HCT116 (cell line): ENCODE measurements around the gene CCDC40. TPM values are rescaled to one million over a fixed set of nuclear protein-coding genes. Genes with fewer than 3 reads are reported as not detected.
"Not testable (repeated sequence)": the region's sequence is repeated elsewhere in the genome, so short reads cannot be mapped to it uniquely, and the experiment has no call there.

ENCODE experiments used
- ATAC-seq: fragments of 200-7000 bp; cut with Tn5 transposase; 2 replicates; pipeline ENCODE4 v1.9.1; 2020; ENCODE audit warnings: mild to moderate bottlenecking, moderate library complexity
- BruUV-seq: library from RNA; stranded (reverse); fragments of 400-500 nt; replicated peaks from 2 replicates; lab custom pipeline; 2021; lab: Mats Ljungman, UMichigan
- CTCF ChIA-PET: fragments of 300-600 bp; sonication (Branson Sonifier 250); formaldehyde crosslinking; loops from one replicate; lab custom pipeline; 2021; ENCODE audit warnings: antibody characterized with exemption; lab: Charles Lee
- POLR2A ChIA-PET: fragments of 300-600, 350-600 bp; sonication (Branson Sonifier 250); formaldehyde crosslinking; loops from one replicate; lab custom pipeline; 2021; ENCODE audit warnings: antibody characterized with exemption; lab: Charles Lee
- RAD21 ChIA-PET, 2 experiments: fragments of 300-600 bp; sonication (Branson Sonifier 250); formaldehyde crosslinking; loops; one replicate each; lab custom pipeline; 2023; ENCODE audit warnings: low total read pairs in 2 of 2; ENCODE audit not compliant: uncharacterized antibody in 2 of 2, unreplicated experiment in 2 of 2, low non-redundant PET in 1 of 2; lab: Charles Lee
- DNase-seq: peaks from one replicate; pipeline ENCODE4 v3.0.0-alpha.2; 2010; ENCODE audit warnings: low read depth, low spot score
- H2AFZ ChIP-seq: fragments of 200-600 bp; shearing (Covaris generic), sonication (generic); 2 replicates; pipeline ENCODE4 v1.6.1; 2017; ENCODE audit warnings: low read depth, mixed run types, mixed read lengths, antibody characterized with exemption, low read length; ENCODE audit not compliant: poor library complexity, severe bottlenecking
- H3K27ac ChIP-seq: 2 replicates; pipeline ENCODE4 v1.5.1; 2012; ENCODE audit warnings: low read depth, low read length
- H3K27me3 ChIP-seq: fragments of 200-600 bp; sonication (generic); 2 replicates; pipeline ENCODE4 v1.6.1; 2016; ENCODE audit warnings: mixed run types, low read length, mixed read lengths; ENCODE audit not compliant: insufficient read depth
- H3K36me3 ChIP-seq, 2 experiments: fragments of 200-500 bp in 1 of 2; fragments of 200-600 bp in 1 of 2; sonication (Bioruptor generic) in 1 of 2; sonication (generic) in 1 of 2; 2 replicates each; pipeline versions ENCODE4 v1.5.1 to v1.6.1; 2014 to 2016; ENCODE audit warnings: low read length in 2 of 2, inconsistent platforms in 1 of 2, mixed read lengths in 1 of 2, mixed run types in 1 of 2; ENCODE audit not compliant: insufficient read depth in 2 of 2, control insufficient read depth in 1 of 2
- H3K4me1 ChIP-seq, 2 experiments: fragments of 200-600 bp in 1 of 2; sonication (generic) in 1 of 2; 2 replicates each; pipeline versions ENCODE4 v1.5.1 to v1.6.1; 2012 to 2017; ENCODE audit warnings: low read length in 2 of 2, inconsistent platforms in 1 of 2, mild to moderate bottlenecking in 1 of 2, mixed read lengths in 1 of 2, mixed run types in 1 of 2, moderate library complexity in 1 of 2; ENCODE audit not compliant: insufficient read depth in 2 of 2, control insufficient read depth in 1 of 2
- H3K4me2 ChIP-seq: fragments of 200-600 bp; sonication (generic); 2 replicates; pipeline ENCODE4 v1.6.1; 2017; ENCODE audit warnings: mixed run types, low read length, mixed read lengths
- H3K4me3 ChIP-seq, 2 experiments: fragments of 200-600 bp in 1 of 2; sonication (generic) in 1 of 2; replicated peaks in 1 of 2; 2 replicates each; pipeline ENCODE4 v1.5.1; 2011 to 2016; ENCODE audit warnings: low read length in 2 of 2, control low read depth in 1 of 2, low read depth in 1 of 2, mild to moderate bottlenecking in 1 of 2, mixed read lengths in 1 of 2, mixed run types in 1 of 2
- H3K79me2 ChIP-seq: fragments of 200-600 bp; sonication (generic); 2 replicates; pipeline ENCODE4 v1.6.1; 2017; ENCODE audit warnings: mild to moderate bottlenecking, mixed run types, low read length, moderate library complexity, mixed read lengths; ENCODE audit not compliant: insufficient read depth
- H3K9ac ChIP-seq: fragments of 200-600 bp; sonication (generic); 2 replicates; pipeline ENCODE4 v1.6.1; 2016; ENCODE audit warnings: low read length, mixed read lengths
- H3K9me2 ChIP-seq: fragments of 200-600 bp; sonication (generic), shearing (Covaris generic); 2 replicates; pipeline ENCODE4 v1.6.1; 2017; ENCODE audit warnings: mixed run types, mild to moderate bottlenecking, moderate library complexity; ENCODE audit not compliant: insufficient read depth
- H3K9me3 ChIP-seq, 2 experiments: fragments of 200-500 bp in 1 of 2; fragments of 200-600 bp in 1 of 2; sonication (Bioruptor generic) in 1 of 2; sonication (generic) in 1 of 2; 2 replicates each; pipeline ENCODE4 v1.6.1; 2014 to 2017; ENCODE audit warnings: low read length in 2 of 2, mixed read lengths in 2 of 2, inconsistent platforms in 1 of 2, low read depth in 1 of 2, mild to moderate bottlenecking in 1 of 2, mixed run types in 1 of 2, moderate library complexity in 1 of 2; ENCODE audit not compliant: control insufficient read depth in 1 of 2, insufficient read depth in 1 of 2
- H4K20me1 ChIP-seq: fragments of 200-600 bp; sonication (generic), shearing (Covaris generic); 2 replicates; pipeline ENCODE4 v1.6.1; 2017; ENCODE audit warnings: mixed run types, mild to moderate bottlenecking, moderate library complexity; ENCODE audit not compliant: insufficient read depth
- CBX3 ChIP-seq: IDR thresholded peaks from 2 replicates; pipeline ENCODE4 v1.6.1; 2012; ENCODE audit warnings: low read depth
- CTCF ChIP-seq, 3 experiments: fragments of 200-600 bp in 1 of 3; sonication (generic) in 1 of 3; IDR thresholded peaks in 2 of 3; conservative IDR thresholded peaks in 1 of 3; 2 replicates each; pipeline ENCODE4 v1.5.1; 2012 to 2017; ENCODE audit warnings: low read depth in 2 of 3, low read length in 2 of 3, antibody characterized with exemption in 1 of 3, borderline replicate concordance in 1 of 3, control low read depth in 1 of 3, mild to moderate bottlenecking in 1 of 3, mixed read lengths in 1 of 3, mixed run types in 1 of 3, moderate library complexity in 1 of 3; ENCODE audit not compliant: insufficient read depth in 1 of 3
- MAX ChIP-seq: IDR thresholded peaks from 2 replicates; pipeline ENCODE4 v1.6.1; 2012
- SIN3A ChIP-seq: IDR thresholded peaks from 2 replicates; pipeline ENCODE4 v1.6.1; 2012; ENCODE audit warnings: low read depth
- SRF ChIP-seq: IDR thresholded peaks from 2 replicates; pipeline ENCODE4 v1.6.1; 2012; ENCODE audit warnings: low read depth
- TCF7L2 ChIP-seq: IDR thresholded peaks from 2 replicates; pipeline ENCODE4 v1.7.0; 2011; ENCODE audit warnings: borderline replicate concordance, inconsistent platforms; ENCODE audit not compliant: insufficient read depth, insufficient read length; ENCODE audit errors: extremely low read depth
- intact Hi-C: fragments of 100-400 bp; cut with micrococcal nuclease; formaldehyde crosslinking; loops from 2 replicates; pipeline ENCODE4 v1.10.0; 2022
- total RNA-seq: library from RNA; stranded (reverse); gene quantifications from one replicate; pipeline ENCODE4 v1.2.1, GENCODE V29; 2021; ENCODE audit not compliant: unreplicated experiment

CCDC40 gene
- total RNA-seq, 1 experiment from 2014 or later: 10.3 TPM

- POLR2A ChIA-PET: no interaction called here
These were observed 53.3 kb downstream of the CCDC40 start for GRCh38 chr17:80089762-80090161.

GRCh38 chr17:80090164-80090563 lies 53.7 kb downstream of the CCDC40 start:
- H3K4me1 ChIP-seq, H3K27me3 ChIP-seq, RAD21 ChIA-PET, H3K4me2 ChIP-seq, BruUV-seq, H4K20me1 ChIP-seq, CTCF ChIA-PET, H3K27ac ChIP-seq, ATAC-seq, H3K36me3 ChIP-seq, H3K9ac ChIP-seq, intact Hi-C loops, DNase-seq, H3K79me2 ChIP-seq, POLR2A ChIA-PET, H3K9me2 ChIP-seq, H2AFZ ChIP-seq, H3K4me3 ChIP-seq, H3K9me3 ChIP-seq: not testable (repeated sequence)

More at GRCh38 chr17:80089762-80090161, 53.3 kb downstream of the CCDC40 start:
- CTCF ChIA-PET: interaction anchor here (4.6 kb wide), 1 partner anchor 12 kb away, joined by 42 read pairs; the partner anchor contains the start of gene GAA
- Histone ChIP-seq H3K27me3 (no peaks in the 10 kb centered on the region), H2AFZ (no peak overlapping the region), H3K4me1 (peaks cover 0 to 4% of the 10 kb centered on the region in 2 experiments; a peak in 1 of 4 replicates), H3K79me2 (no peaks in the 10 kb centered on the region), H3K9me2 (no peaks in the 10 kb centered on the region), H3K4me2 (no peak overlapping the region), H4K20me1 (no peaks in the 10 kb centered on the region), H3K27ac (no peak overlapping the region), H3K9me3 (no peaks in the 10 kb centered on the region), H3K9ac (no peak overlapping the region), H3K4me3 (no peak overlapping the region), H3K36me3 (no peaks in the 10 kb centered on the region)
- TF ChIP-seq MAX: no peak
- TF ChIP-seq TCF7L2: no peak
- no peak for TF ChIP-seq SRF
- no peak for TF ChIP-seq CTCF (IDR thresholded peaks at IDR 0.05 in 2 of 3, conservative IDR thresholded peaks at IDR 0.05 in 1 of 3; ENCODE audit: borderline replicate concordance in 1 of 3, insufficient read depth in 1 of 3, low read depth in 2 of 3, low read length in 2 of 3)
- TF ChIP-seq CBX3: no peak
- TF ChIP-seq SIN3A: no peak
- ATAC-seq (no peak), DNase-seq (no peak)
- RAD21 ChIA-PET: no interaction called here
- BruUV-seq: no TSS peak
- intact Hi-C loops: no loop called here
